H1 (cell line): ENCODE measurements around the gene SH3GL2. TPM values are rescaled to one million over a fixed set of nuclear protein-coding genes. Genes with fewer than 3 reads are reported as not detected.

Experiments
- KDM1A ChIP-seq: fragments of 200-600, 300-600 bp; sonication (generic); IDR thresholded peaks from 2 replicates; pipeline ENCODE4 v1.7.1; 2016; ENCODE audit warnings: mild to moderate bottlenecking, low read length, borderline replicate concordance
- SIN3A ChIP-seq, 2 experiments: IDR thresholded peaks in 1 of 2; conservative IDR thresholded peaks in 1 of 2; 2 replicates each; pipeline ENCODE4 v1.6.1; 2011 to 2012; ENCODE audit warnings: low read length in 2 of 2, improper control_type of control experiment in 1 of 2, low read depth in 1 of 2, mild to moderate bottlenecking in 1 of 2
- polyA plus RNA-seq, 7 experiments: library from polyadenylated mRNA; depleted of rRNA in 3 of 7; stranded (reverse) in 5 of 7; unstranded in 2 of 7; fragments of >200 nt in 5 of 7; fragments of 200-250 nt in 2 of 7; gene quantifications; 1 replicate in 5 of 7; 2 replicates in 1 of 7; 4 replicates in 1 of 7; pipeline versions ENCODE4 v1.2.1 to v1.2.3, GENCODE V29; 2011 to 2013; ENCODE audit warnings: missing spikeins in 2 of 7, mixed read lengths in 2 of 7
- total RNA-seq: library from RNA; stranded (reverse); fragmentation: NEBNext Ultra II Directional; extraction: Animal tissue kit (Norgen Biotek cat#: 25700); gene quantifications from 2 replicates; pipeline ENCODE4 v1.2.1, GENCODE V29; 2021

The SH3GL2 gene
- total and polyA plus RNA-seq, 2 of the 8 experiments (the other 6 are each of a cell fraction or from before 2014, with no cell fraction given): 4.7 to 5.3 TPM

- TF ChIP-seq SIN3A (conservative IDR thresholded peaks at IDR 0.05 in 1 of 2, IDR thresholded peaks at IDR 0.05 in 1 of 2; ENCODE audit: low read depth in 1 of 2, low read length in 2 of 2): no peak
- TF ChIP-seq KDM1A: no peak
Measured at GRCh38 chr9:17611342-17611741, 32.5 kb downstream of the SH3GL2 start (continued).
